ENCODE measurements around the gene DLG5. TPM values are rescaled to one million over a fixed set of nuclear protein-coding genes. Genes with fewer than 3 reads are reported as not detected.

Gene DLG5
- total and polyA plus RNA-seq, 10 of the 15 experiments (the other 5 are each of a cell fraction or from before 2014, with no cell fraction given): 0.18 to 6.6 (median 2.7) TPM

DNA sequence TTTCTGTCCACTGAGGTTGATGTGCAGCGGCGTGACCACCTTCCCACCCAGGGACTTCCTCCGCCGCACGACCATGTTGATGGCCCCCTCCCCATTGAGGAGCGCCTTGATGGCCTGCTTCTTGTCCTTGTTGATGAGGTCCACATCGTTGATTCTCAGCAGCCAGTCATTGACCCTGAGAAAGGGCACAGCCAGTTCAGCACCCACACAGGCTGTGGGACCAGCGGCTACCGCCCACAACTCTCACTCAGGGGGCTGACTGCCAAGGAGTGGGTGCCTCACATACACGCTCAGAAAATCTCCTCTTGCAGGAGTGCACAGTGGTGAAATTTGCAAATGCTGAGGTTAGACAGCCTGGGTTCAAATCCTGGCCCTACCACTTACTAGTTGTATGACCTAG, 97.2 kb downstream of the DLG5 start:
- in situ Hi-C loops (cut with MboI): no loop called here
- ATAC-seq: no peak
- WGBS (ENCODE audit: insufficient coverage, insufficient replicate concordance, low lambda C conversion rate, missing lambda C conversion rate): 71% methylated on average over 10 of the region's 10 CpGs
- no peak for DNase-seq (ENCODE audit: low read depth, low spot score)
- no peaks in the 10 kb centered on the region for H3K4me1 ChIP-seq (ENCODE audit: control insufficient read depth, insufficient read depth, low read length)
- no peak for FAIRE-seq
- no peaks in the 10 kb centered on the region for H4K20me1 ChIP-seq (ENCODE audit: control insufficient read depth, insufficient read depth)
- H3K27ac ChIP-seq (ENCODE audit: control insufficient read depth, insufficient read depth): no peak overlapping the region
- POLR2A ChIA-PET: no interaction called here
- SMC1A ChIA-PET (ENCODE audit: uncharacterized antibody, unreplicated experiment): no interaction called here
- no TSS peak for BruUV-seq (replicated peaks)
- H3K36me3 ChIP-seq (ENCODE audit: control insufficient read depth in 2 of 2, insufficient read depth in 2 of 2, low read length in 1 of 2): peaks cover 0 to 6% of the 10 kb centered on the region in 2 experiments; a peak in 2 of 4 replicates
- H3K9ac ChIP-seq (ENCODE audit: control insufficient read depth, insufficient read depth, low read length): no peak overlapping the region
- no peaks in the 10 kb centered on the region for H3K79me2 ChIP-seq (ENCODE audit: control insufficient read depth, insufficient read depth, low read length)
- H3K4me3 ChIP-seq: no peak overlapping the region
- CTCF ChIA-PET: no interaction called here
- TF ChIP-seq, protein P1, sequence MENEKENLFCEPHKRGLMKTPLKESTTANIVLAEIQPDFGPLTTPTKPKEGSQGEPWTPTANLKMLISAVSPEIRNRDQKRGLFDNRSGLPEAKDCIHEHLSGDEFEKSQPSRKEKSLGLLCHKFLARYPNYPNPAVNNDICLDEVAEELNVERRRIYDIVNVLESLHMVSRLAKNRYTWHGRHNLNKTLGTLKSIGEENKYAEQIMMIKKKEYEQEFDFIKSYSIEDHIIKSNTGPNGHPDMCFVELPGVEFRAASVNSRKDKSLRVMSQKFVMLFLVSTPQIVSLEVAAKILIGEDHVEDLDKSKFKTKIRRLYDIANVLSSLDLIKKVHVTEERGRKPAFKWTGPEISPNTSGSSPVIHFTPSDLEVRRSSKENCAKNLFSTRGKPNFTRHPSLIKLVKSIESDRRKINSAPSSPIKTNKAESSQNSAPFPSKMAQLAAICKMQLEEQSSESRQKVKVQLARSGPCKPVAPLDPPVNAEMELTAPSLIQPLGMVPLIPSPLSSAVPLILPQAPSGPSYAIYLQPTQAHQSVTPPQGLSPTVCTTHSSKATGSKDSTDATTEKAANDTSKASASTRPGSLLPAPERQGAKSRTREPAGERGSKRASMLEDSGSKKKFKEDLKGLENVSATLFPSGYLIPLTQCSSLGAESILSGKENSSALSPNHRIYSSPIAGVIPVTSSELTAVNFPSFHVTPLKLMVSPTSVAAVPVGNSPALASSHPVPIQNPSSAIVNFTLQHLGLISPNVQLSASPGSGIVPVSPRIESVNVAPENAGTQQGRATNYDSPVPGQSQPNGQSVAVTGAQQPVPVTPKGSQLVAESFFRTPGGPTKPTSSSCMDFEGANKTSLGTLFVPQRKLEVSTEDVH (IDR thresholded peaks at IDR 0.05; ENCODE audit: low read depth, partially characterized antibody): no peak
- TF ChIP-seq CBX5 (IDR thresholded peaks at IDR 0.05; ENCODE audit: low read depth) (no peak), ZSCAN29 (IDR thresholded peaks at IDR 0.05) (no peak), NFYB (IDR thresholded peaks at IDR 0.05; ENCODE audit: insufficient read depth, low read depth, low read length) (no peak), BHLHE40 (IDR thresholded peaks at IDR 0.05; ENCODE audit: borderline replicate concordance in 1 of 2, low read depth in 2 of 2, low read length in 1 of 2) (no peak), NR2C1 (IDR thresholded peaks at IDR 0.05) (no peak), SREBF2 (IDR thresholded peaks at IDR 0.05; ENCODE audit: low read length) (no peak), YY1 (IDR thresholded peaks at IDR 0.05; ENCODE audit: low read depth, low read length) (no peak), SMC3 (IDR thresholded peaks at IDR 0.05; ENCODE audit: borderline replicate concordance, low read length) (no peak), ZBED1 (IDR thresholded peaks at IDR 0.05; ENCODE audit: borderline replicate concordance) (no peak)
- RAD21 ChIA-PET (ENCODE audit: unreplicated experiment): no interaction called here
- intact Hi-C loops (cut with micrococcal nuclease; ENCODE audit: unreplicated experiment): no loop called here
- no peaks in the 10 kb centered on the region for H3K27me3 ChIP-seq (replicated peaks in 1 of 2; ENCODE audit: control insufficient read depth in 2 of 2, insufficient read depth in 2 of 2, low read length in 1 of 2)
- H3K4me2 ChIP-seq (ENCODE audit: control insufficient read depth, insufficient read depth): no peak overlapping the region
- H3K9me3 ChIP-seq (replicated peaks; ENCODE audit: control insufficient read depth, insufficient read depth, low read length): no peaks in the 10 kb centered on the region
- no peak overlapping the region for H2AFZ ChIP-seq (ENCODE audit: control insufficient read depth, low read depth, low read length)
